Esophagus squamous epithelium (tissue), 5 donors: ENCODE results near the gene COX19. TPM values are rescaled to one million over a fixed set of nuclear protein-coding genes. Genes with fewer than 3 reads are reported as not detected.

Experiments
- DNase-seq: peaks from one replicate; lab custom pipeline; 2025; lab: John Stamatoyannopoulos, UW
- H3K27ac ChIP-seq, 4 donors: fragments of 200-600 bp; sonication (generic); one replicate each; pipeline ENCODE4 v1.5.1; 2016 to 2019; ENCODE audit warnings: mild to moderate bottlenecking in 1 of 4
- H3K27me3 ChIP-seq, 4 donors: fragments of 200-600 bp; sonication (generic); 1 replicate in 3 of 4; 2 replicates in 1 of 4; pipeline versions ENCODE4 v1.5.1 to v1.6.0; 2017 to 2021; ENCODE audit warnings: antibody characterized with exemption in 1 of 4
- H3K36me3 ChIP-seq, 3 donors: fragments of 200-600 bp; sonication (generic); one replicate each; pipeline ENCODE4 v1.5.1; 2016 to 2019
- H3K4me1 ChIP-seq, 3 donors: fragments of 200-600 bp; sonication (generic); one replicate each; pipeline ENCODE4 v1.5.1; 2017 to 2019
- H3K4me3 ChIP-seq, 4 donors: fragments of 200-600 bp; sonication (generic); 1 replicate in 3 of 4; 2 replicates in 1 of 4; pipeline ENCODE4 v1.5.1; 2016 to 2019; ENCODE audit warnings: mild to moderate bottlenecking in 2 of 4, moderate library complexity in 1 of 4
- H3K9me3 ChIP-seq, 3 donors: fragments of 200-600 bp; sonication (generic); one replicate each; pipeline ENCODE4 v1.5.1; 2016 to 2019
- CTCF ChIP-seq, 6 experiments: fragments of 450-650 bp in 4 of 6; fragments of 200-600 bp in 2 of 6; sonication (generic) in 2 of 6; IDR thresholded peaks; one replicate each; pipeline ENCODE4 v1.5.1; 2016 to 2019; ENCODE audit warnings: antibody characterized with exemption in 6 of 6, mild to moderate bottlenecking in 4 of 6, moderate library complexity in 4 of 6
- POLR2A ChIP-seq, 4 donors: fragments of 450-650 bp; IDR thresholded peaks; one replicate each; pipeline ENCODE4 v1.6.1; 2017; ENCODE audit warnings: antibody characterized with exemption in 4 of 4, mild to moderate bottlenecking in 4 of 4, moderate library complexity in 3 of 4
- WGBS, 2 donors: methylation state at CpG; one replicate each; pipeline ENCODE4 v1.1.5; 2018; 5-methylcytosine and 5-hydroxymethylcytosine counted together
- intact Hi-C: fragments of 100-400 bp; cut with DNase I; formaldehyde crosslinking; loops from one replicate; pipeline ENCODE4 v1.15.0; 2022
- total RNA-seq, 4 donors: library from RNA; depleted of rRNA; stranded (reverse); fragments of >200 nt; gene quantifications; one replicate each; pipeline ENCODE4 v1.1.0, GENCODE V29; 2016
- donor health status: DM: yes; HTN: yes; CAD: no.

Gene COX19
- total RNA-seq, 4 donors from 2014 or later, result 4.0 to 13.0 (median 6.9) TPM

GRCh38 chr7:979886-980571 is 4.7 kb upstream of the COX19 start:
- Histone ChIP-seq H3K36me3 (no peaks in the 10 kb centered on the region), H3K27me3 (peaks cover 0 to 22% (median 0%) of the 10 kb centered on the region in 4 donors), H3K4me1 (peaks cover 15 to 37% (median 17%) of the 10 kb centered on the region in 3 donors), H3K9me3 (no peaks in the 10 kb centered on the region), H3K27ac (no peak overlapping the region), H3K4me3 (no peak overlapping the region)
- DNase-seq, result no peak
- intact Hi-C loops, result no loop called here
- TF ChIP-seq POLR2A (IDR thresholded peaks at IDR 0.05) (no peak), CTCF (IDR thresholded peaks at IDR 0.05) (no peak)
- 20 to 41% methylated on average over 1 to 7 of the region's 15 CpGs for WGBS, 2 donors

DNA sequence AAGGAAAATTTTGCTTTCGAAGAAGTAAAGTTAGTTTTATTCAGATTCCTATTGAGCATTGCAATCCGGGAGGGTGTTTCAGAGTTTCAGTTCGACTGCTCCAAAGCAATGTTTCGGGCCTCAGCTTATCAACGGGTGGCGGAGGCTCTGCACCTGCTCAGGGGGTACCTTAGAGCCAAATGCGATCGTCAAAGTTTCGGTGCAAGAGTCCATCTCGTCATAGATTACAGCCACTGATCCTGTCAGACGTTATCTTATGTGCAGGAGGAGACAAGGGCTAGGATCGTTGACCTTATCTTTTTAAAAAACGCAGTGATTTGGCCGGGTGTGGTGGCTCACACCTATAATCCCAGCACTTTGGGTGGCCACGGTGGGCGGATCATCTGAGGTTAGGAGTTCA is 3.8 kb upstream of the COX19 start:
- 86 to 95% methylated on average over 11 to 16 of the region's 16 CpGs for WGBS, 2 donors
- H3K4me1 ChIP-seq, result peaks cover 18 to 39% (median 22%) of the 10 kb centered on the region in 3 donors

GRCh38 chr7:978416-979091 is 3.2 kb upstream of the COX19 start:
- intact Hi-C loops, result no loop called here
- WGBS, 2 donors, result 80 to 86% methylated on average over 12 to 18 of the region's 24 CpGs
- Histone ChIP-seq H3K27ac (no peak overlapping the region), H3K27me3 (peaks cover 0 to 8% (median 0%) of the 10 kb centered on the region in 4 donors), H3K4me1 (peaks cover 24 to 41% (median 28%) of the 10 kb centered on the region in 3 donors), H3K4me3 (no peak overlapping the region), H3K36me3 (peaks cover 0 to 2% (median 0%) of the 10 kb centered on the region in 3 donors), H3K9me3 (no peaks in the 10 kb centered on the region)
- no peak for DNase-seq
- TF ChIP-seq CTCF (IDR thresholded peaks at IDR 0.05), result no peak
- TF ChIP-seq POLR2A (IDR thresholded peaks at IDR 0.05), result no peak

More for the DNA sequence above, 3.8 kb upstream of the COX19 start:
- no peak for DNase-seq
- Histone ChIP-seq H3K36me3 (no peaks in the 10 kb centered on the region), H3K27ac (no peak overlapping the region), H3K9me3 (no peaks in the 10 kb centered on the region), H3K4me3 (no peak overlapping the region), H3K27me3 (peaks cover 0 to 14% (median 0%) of the 10 kb centered on the region in 4 donors)
- intact Hi-C loops, result no loop called here
- no peak for TF ChIP-seq CTCF (IDR thresholded peaks at IDR 0.05)
- no peak for TF ChIP-seq POLR2A (IDR thresholded peaks at IDR 0.05)

DNA sequence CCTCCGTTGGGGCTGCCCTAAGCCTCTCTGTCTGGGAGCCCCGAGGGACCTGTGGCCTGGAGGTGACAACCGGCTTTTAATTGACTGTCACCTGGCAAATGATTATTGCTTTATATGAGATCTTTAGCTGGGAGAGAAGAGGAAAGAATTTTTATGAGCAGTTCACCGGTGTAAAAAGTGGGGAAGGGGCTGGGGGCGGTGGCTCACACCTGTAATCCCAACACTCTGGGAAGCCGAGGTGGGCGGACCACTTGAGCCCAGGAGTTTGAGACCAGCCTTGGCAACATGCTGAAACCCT is 2.6 kb upstream of the COX19 start:
- Histone ChIP-seq H3K36me3 (peaks cover 0 to 8% (median 0%) of the 10 kb centered on the region in 3 donors), H3K27me3 (peaks cover 0 to 2% (median 0%) of the 10 kb centered on the region in 4 donors), H3K9me3 (no peaks in the 10 kb centered on the region), H3K27ac (no peak overlapping the region), H3K4me1 (peaks cover 26 to 41% (median 33%) of the 10 kb centered on the region in 3 donors), H3K4me3 (no peak overlapping the region)
- no peak for DNase-seq
- intact Hi-C loops, result no loop called here
- 69 to 89% methylated on average over 4 of the region's 7 CpGs for WGBS, 2 donors
- TF ChIP-seq POLR2A (IDR thresholded peaks at IDR 0.05) (no peak), CTCF (IDR thresholded peaks at IDR 0.05) (no peak)
